ENCODE data around the gene STON2. TPM values are rescaled to one million over a fixed set of nuclear protein-coding genes. Genes with fewer than 3 reads are reported as not detected.
"Not testable (repeated sequence)": the region's sequence is repeated elsewhere in the genome, so short reads cannot be mapped to it uniquely, and the experiment has no call there.

STON2 gene
- total RNA-seq, 1 experiment from 2014 or later = 9.1 TPM

DNA sequence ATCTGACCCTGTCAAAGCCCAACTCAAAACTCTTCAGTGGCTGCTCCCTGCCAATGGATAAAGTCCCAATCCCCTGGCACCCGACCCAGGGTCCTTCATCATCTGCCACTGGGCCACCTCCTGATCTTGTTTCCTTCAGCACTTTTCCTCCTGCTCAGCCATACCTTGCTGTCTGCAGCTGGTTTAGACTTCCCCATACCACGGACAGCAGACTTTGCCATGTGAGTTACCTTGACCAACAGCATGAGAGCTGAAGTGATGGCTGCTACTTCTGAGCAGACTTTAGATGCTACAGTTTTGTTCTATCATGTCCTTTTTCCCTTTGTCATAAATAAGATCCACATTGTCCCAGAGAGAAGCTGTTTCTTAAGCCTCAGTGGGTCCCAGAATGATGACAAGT, 33.3 kb upstream of the STON2 start:
- intact Hi-C loops (cut with micrococcal nuclease; ENCODE audit: unreplicated experiment) = loop anchor here (10.0 kb wide), 1 partner anchor 109 kb away; no protein-coding TSS in a partner anchor
- ChIA-PET POLR2A (ENCODE audit: unreplicated experiment) (no interaction called here), CTCF (no interaction called here)

DNA sequence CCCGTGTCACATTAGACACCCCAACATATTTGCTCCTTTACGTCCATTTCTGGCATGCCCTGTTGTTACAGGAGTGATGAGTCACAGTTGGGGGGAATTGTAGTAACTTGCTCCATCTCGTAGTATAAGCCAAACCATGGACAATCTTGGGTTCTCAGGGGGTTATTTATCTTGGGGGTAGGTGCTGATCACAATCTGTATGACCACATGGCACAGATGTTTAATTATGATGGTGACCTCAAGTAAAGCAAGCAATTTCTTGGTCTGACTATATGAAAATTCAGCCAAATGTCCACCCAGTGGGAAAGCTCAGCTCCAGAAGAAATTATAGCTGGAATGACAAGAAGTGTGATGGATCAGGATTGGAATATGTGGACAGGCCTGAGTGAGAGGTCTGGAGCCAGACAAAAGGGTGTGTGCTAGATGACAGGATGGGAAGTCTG, 32.1 kb upstream of the STON2 start:
- no peaks in the 10 kb centered on the region for H4K20me1 ChIP-seq (ENCODE audit: insufficient read depth)
- DNase-seq = no peak
- no peaks in the 10 kb centered on the region for H3F3A ChIP-seq (ENCODE audit: insufficient read depth, low read depth)
- no peak overlapping the region for H2AFZ ChIP-seq
- no peak overlapping the region for H3K4me2 ChIP-seq
- no peak for TF ChIP-seq EZH2 (IDR thresholded peaks at IDR 0.05; ENCODE audit: low read depth)
- TF ChIP-seq, protein P1, sequence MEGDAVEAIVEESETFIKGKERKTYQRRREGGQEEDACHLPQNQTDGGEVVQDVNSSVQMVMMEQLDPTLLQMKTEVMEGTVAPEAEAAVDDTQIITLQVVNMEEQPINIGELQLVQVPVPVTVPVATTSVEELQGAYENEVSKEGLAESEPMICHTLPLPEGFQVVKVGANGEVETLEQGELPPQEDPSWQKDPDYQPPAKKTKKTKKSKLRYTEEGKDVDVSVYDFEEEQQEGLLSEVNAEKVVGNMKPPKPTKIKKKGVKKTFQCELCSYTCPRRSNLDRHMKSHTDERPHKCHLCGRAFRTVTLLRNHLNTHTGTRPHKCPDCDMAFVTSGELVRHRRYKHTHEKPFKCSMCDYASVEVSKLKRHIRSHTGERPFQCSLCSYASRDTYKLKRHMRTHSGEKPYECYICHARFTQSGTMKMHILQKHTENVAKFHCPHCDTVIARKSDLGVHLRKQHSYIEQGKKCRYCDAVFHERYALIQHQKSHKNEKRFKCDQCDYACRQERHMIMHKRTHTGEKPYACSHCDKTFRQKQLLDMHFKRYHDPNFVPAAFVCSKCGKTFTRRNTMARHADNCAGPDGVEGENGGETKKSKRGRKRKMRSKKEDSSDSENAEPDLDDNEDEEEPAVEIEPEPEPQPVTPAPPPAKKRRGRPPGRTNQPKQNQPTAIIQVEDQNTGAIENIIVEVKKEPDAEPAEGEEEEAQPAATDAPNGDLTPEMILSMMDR (conservative IDR thresholded peaks at IDR 0.05) = no peak
- no TSS peak for BruUV-seq (replicated peaks)
- CTCF ChIA-PET = no interaction called here
- H3K79me2 ChIP-seq (ENCODE audit: low read depth) = no peaks in the 10 kb centered on the region
- H3K9me3 ChIP-seq (ENCODE audit: insufficient read depth, low read depth) = no peaks in the 10 kb centered on the region
- intact Hi-C loops (cut with micrococcal nuclease; ENCODE audit: unreplicated experiment) = loop anchor here (10.0 kb wide), 1 partner anchor 107 kb away; no protein-coding TSS in a partner anchor
- no peaks in the 10 kb centered on the region for H3K27me3 ChIP-seq (ENCODE audit: insufficient read depth, low read depth)
- POLR2A ChIA-PET (ENCODE audit: unreplicated experiment) = no interaction called here
- no peaks in the 10 kb centered on the region for H3K36me3 ChIP-seq (ENCODE audit: low read depth)
- no peak overlapping the region for H3K27ac ChIP-seq
- H3K4me3 ChIP-seq = no peak overlapping the region
- 0 out of 2 replicates have a peak, but pooled peaks cover 4% of the 10 kb centered on the region for H3K4me1 ChIP-seq (replicated peaks; ENCODE audit: insufficient read depth)
- H3K9me2 ChIP-seq (ENCODE audit: insufficient read depth) = no peaks in the 10 kb centered on the region

More for the DNA sequence above, 33.3 kb upstream of the STON2 start:
- H3K4me1 ChIP-seq (replicated peaks; ENCODE audit: insufficient read depth) = 0 out of 2 replicates have a peak, but pooled peaks cover 4% of the 10 kb centered on the region
- H3F3A ChIP-seq (ENCODE audit: insufficient read depth, low read depth) = no peaks in the 10 kb centered on the region
- no peaks in the 10 kb centered on the region for H3K36me3 ChIP-seq (ENCODE audit: low read depth)
- no TSS peak for BruUV-seq (replicated peaks)
- H3K4me3 ChIP-seq = no peak overlapping the region
- H3K27me3 ChIP-seq (ENCODE audit: insufficient read depth, low read depth) = no peaks in the 10 kb centered on the region
- no peak overlapping the region for H3K27ac ChIP-seq
- H3K4me2 ChIP-seq = no peak overlapping the region
- no peaks in the 10 kb centered on the region for H3K9me2 ChIP-seq (ENCODE audit: insufficient read depth)
- H3K79me2 ChIP-seq (ENCODE audit: low read depth) = no peaks in the 10 kb centered on the region
- TF ChIP-seq EZH2 (IDR thresholded peaks at IDR 0.05; ENCODE audit: low read depth) = no peak
- TF ChIP-seq, protein P1 (conservative IDR thresholded peaks at IDR 0.05) = no peak
- no peak overlapping the region for H2AFZ ChIP-seq
- H4K20me1 ChIP-seq (ENCODE audit: insufficient read depth) = no peaks in the 10 kb centered on the region
- DNase-seq = no peak
- no peaks in the 10 kb centered on the region for H3K9me3 ChIP-seq (ENCODE audit: insufficient read depth, low read depth)

DNA sequence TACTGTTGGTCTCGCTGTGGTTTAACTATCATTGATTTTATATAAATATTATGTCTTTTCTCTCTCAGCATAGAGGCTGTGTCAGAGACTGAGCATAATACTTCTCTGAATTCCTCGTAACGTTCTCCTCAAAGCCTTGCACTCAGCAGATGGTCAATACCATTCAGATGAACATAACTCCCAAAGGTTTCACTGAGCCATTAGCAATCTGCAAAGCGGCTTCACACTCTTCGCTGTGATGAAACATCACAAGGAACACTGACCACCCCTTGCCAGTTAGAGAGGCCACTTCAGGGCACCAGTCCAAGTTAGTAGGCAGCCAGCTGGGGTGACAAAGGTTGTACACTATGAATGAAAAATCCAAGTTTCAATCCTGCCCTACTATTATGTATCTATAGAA, 30.1 kb upstream of the STON2 start:
- H4K20me1 ChIP-seq (ENCODE audit: insufficient read depth) = no peaks in the 10 kb centered on the region
- H2AFZ ChIP-seq = no peak overlapping the region
- H3K27ac ChIP-seq = no peak overlapping the region
- H3K9me3 ChIP-seq (ENCODE audit: insufficient read depth, low read depth) = no peaks in the 10 kb centered on the region
- no peaks in the 10 kb centered on the region for H3K27me3 ChIP-seq (ENCODE audit: insufficient read depth, low read depth)
- H3K4me3 ChIP-seq = no peak overlapping the region
- TF ChIP-seq, protein P1 (conservative IDR thresholded peaks at IDR 0.05) = no peak
- intact Hi-C loops (cut with micrococcal nuclease; ENCODE audit: unreplicated experiment) = loop anchor here (10.0 kb wide), 1 partner anchor 105 kb away; no protein-coding TSS in a partner anchor
- no peaks in the 10 kb centered on the region for H3K79me2 ChIP-seq (ENCODE audit: low read depth)
- no TSS peak for BruUV-seq (replicated peaks)
- DNase-seq = no peak
- ChIA-PET CTCF (no interaction called here), POLR2A (ENCODE audit: unreplicated experiment) (no interaction called here)
- no peaks in the 10 kb centered on the region for H3K36me3 ChIP-seq (ENCODE audit: low read depth)
- no peaks in the 10 kb centered on the region for H3F3A ChIP-seq (ENCODE audit: insufficient read depth, low read depth)
- H3K4me1 ChIP-seq (replicated peaks; ENCODE audit: insufficient read depth) = 0 out of 2 replicates have a peak, but pooled peaks cover 3% of the 10 kb centered on the region
- H3K4me2 ChIP-seq = no peak overlapping the region
- no peaks in the 10 kb centered on the region for H3K9me2 ChIP-seq (ENCODE audit: insufficient read depth)

DNA sequence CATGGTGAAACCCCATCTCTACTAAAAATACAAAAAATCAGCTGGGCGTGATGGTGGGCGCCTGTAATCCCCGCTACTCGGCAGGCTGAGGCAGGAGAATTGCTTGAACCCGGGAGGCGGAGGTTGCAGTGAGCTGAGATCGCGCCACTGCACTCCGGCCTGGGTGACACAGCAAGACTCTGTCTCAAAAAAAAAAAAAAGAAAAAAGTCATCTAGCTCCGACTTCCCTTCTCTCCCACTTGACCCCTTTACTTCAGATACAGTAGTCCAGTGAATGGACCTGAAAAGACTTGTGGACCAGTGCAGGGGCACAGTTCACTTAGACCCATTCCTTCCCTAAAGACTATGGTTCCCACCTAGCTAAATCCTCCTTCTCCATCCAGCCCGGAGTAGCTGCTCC, 29.6 kb upstream of the STON2 start:
- H3K27me3 ChIP-seq (ENCODE audit: insufficient read depth, low read depth); H3K4me3 ChIP-seq; POLR2A ChIA-PET (ENCODE audit: unreplicated experiment); H3K9me2 ChIP-seq (ENCODE audit: insufficient read depth); DNase-seq; H3K36me3 ChIP-seq (ENCODE audit: low read depth); H2AFZ ChIP-seq; H3K9me3 ChIP-seq (ENCODE audit: insufficient read depth, low read depth); H4K20me1 ChIP-seq (ENCODE audit: insufficient read depth); H3K4me1 ChIP-seq (replicated peaks; ENCODE audit: insufficient read depth); H3K27ac ChIP-seq; CTCF ChIA-PET; H3K79me2 ChIP-seq (ENCODE audit: low read depth); BruUV-seq (replicated peaks); H3F3A ChIP-seq (ENCODE audit: insufficient read depth, low read depth); H3K4me2 ChIP-seq: not testable (repeated sequence)
- intact Hi-C loops (cut with micrococcal nuclease; ENCODE audit: unreplicated experiment) = loop anchor here (10.0 kb wide), 1 partner anchor 105 kb away; no protein-coding TSS in a partner anchor
